Mesendoderm (in vitro differentiated cells): ENCODE measurements around the gene MALL.
"Not testable (repeated sequence)": the region's sequence is repeated elsewhere in the genome, so short reads cannot be mapped to it uniquely, and the experiment has no call there.

Experiments used
- DNase-seq: peaks from one replicate; pipeline ENCODE4 v3.0.0; 2013
- H2AK5ac ChIP-seq: 2 replicates; pipeline ENCODE4 v1.6.1; 2013; ENCODE audit warnings: low read length, inconsistent platforms
- H2BK120ac ChIP-seq: 2 replicates; pipeline ENCODE4 v1.6.1; 2013; ENCODE audit warnings: low read depth, mild to moderate bottlenecking, low read length, moderate library complexity, mixed read lengths
- H2BK15ac ChIP-seq: replicated peaks from 2 replicates; pipeline ENCODE4 v1.6.1; 2013; ENCODE audit warnings: low read depth, mild to moderate bottlenecking, moderate library complexity
- H2BK5ac ChIP-seq: 2 replicates; pipeline ENCODE4 v1.6.1; 2013; ENCODE audit warnings: low read length, inconsistent platforms
- H3K18ac ChIP-seq: 2 replicates; pipeline ENCODE4 v1.6.1; 2013; ENCODE audit warnings: mild to moderate bottlenecking, low read length, mixed read lengths
- H3K23ac ChIP-seq: one replicate; pipeline ENCODE4 v1.6.1; 2013; ENCODE audit warnings: low read length
- H3K27ac ChIP-seq: 2 replicates; pipeline ENCODE4 v1.5.1; 2013; ENCODE audit warnings: low read depth, mild to moderate bottlenecking, inconsistent platforms, low read length, moderate library complexity
- H3K27me3 ChIP-seq: 2 replicates; pipeline ENCODE4 v1.6.1; 2013; ENCODE audit warnings: low read length, control low read depth, mild to moderate bottlenecking, inconsistent platforms; ENCODE audit not compliant: insufficient read depth, poor library complexity
- H3K36me3 ChIP-seq: 2 replicates; pipeline ENCODE4 v1.6.1; 2013; ENCODE audit warnings: low read length, inconsistent platforms; ENCODE audit not compliant: control insufficient read depth, insufficient read depth
- H3K4ac ChIP-seq: one replicate; pipeline ENCODE4 v1.6.1; 2013; ENCODE audit warnings: low read depth, mild to moderate bottlenecking, low read length, moderate library complexity
- H3K4me1 ChIP-seq: 2 replicates; pipeline ENCODE4 v1.6.1; 2013; ENCODE audit warnings: low read depth, low read length, inconsistent platforms; ENCODE audit not compliant: control insufficient read depth
- H3K4me2 ChIP-seq: 2 replicates; pipeline ENCODE4 v1.6.1; 2013; ENCODE audit warnings: low read length
- H3K4me3 ChIP-seq: 2 replicates; pipeline ENCODE4 v1.5.1; 2013; ENCODE audit warnings: mild to moderate bottlenecking, low read length
- H3K56ac ChIP-seq: one replicate; pipeline ENCODE4 v1.6.1; 2013; ENCODE audit warnings: low read length
- H3K79me1 ChIP-seq: 2 replicates; pipeline ENCODE4 v1.6.1; 2013; ENCODE audit warnings: low read length, inconsistent platforms
- H3K79me2 ChIP-seq: 2 replicates; pipeline ENCODE4 v1.6.1; 2013; ENCODE audit warnings: mild to moderate bottlenecking, low read length; ENCODE audit not compliant: control insufficient read depth, insufficient read depth
- H3K9ac ChIP-seq: 2 replicates; pipeline ENCODE4 v1.6.1; 2013; ENCODE audit warnings: low read length, inconsistent platforms
- H4K5ac ChIP-seq: one replicate; pipeline ENCODE4 v1.6.1; 2013; ENCODE audit warnings: low read length
- H4K8ac ChIP-seq: one replicate; pipeline ENCODE4 v1.6.1; 2013; ENCODE audit warnings: low read depth, mild to moderate bottlenecking, control low read depth, low read length, moderate library complexity
- WGBS: extraction: QIAGEN DNeasy Blood & Tissue Kit; methylation state at CpG from one replicate; pipeline ENCODE4 v1.1.7; 2013; ENCODE audit warnings: low lambda C conversion rate, missing lambda C conversion rate; ENCODE audit not compliant: insufficient coverage; ENCODE audit errors: extremely low coverage; 5-methylcytosine and 5-hydroxymethylcytosine counted together

The MALL gene

GRCh38 chr2:110099038-110099425 lies 16.6 kb downstream of the MALL start:
- no peak overlapping the region for H4K8ac ChIP-seq
- H3K56ac ChIP-seq: no peak overlapping the region
- H3K27ac ChIP-seq: no peak overlapping the region
- no CpG with 5 or more reads among the region's 6 CpGs for WGBS
- no peak overlapping the region for H4K5ac ChIP-seq
- no peak overlapping the region for H2AK5ac ChIP-seq
- no peak overlapping the region for H3K9ac ChIP-seq
- H3K79me1 ChIP-seq: no peaks in the 10 kb centered on the region
- no peak overlapping the region for H2BK15ac ChIP-seq
- no peaks in the 10 kb centered on the region for H3K79me2 ChIP-seq
- H2BK5ac ChIP-seq: no peak overlapping the region
- no peaks in the 10 kb centered on the region for H3K4me1 ChIP-seq
- H3K27me3 ChIP-seq: no peaks in the 10 kb centered on the region
- DNase-seq: no peak
- H3K4ac ChIP-seq: no peak overlapping the region
- H3K4me3 ChIP-seq: no peak overlapping the region
- H3K4me2 ChIP-seq: no peak overlapping the region
- no peak overlapping the region for H3K18ac ChIP-seq
- H3K36me3 ChIP-seq: no peaks in the 10 kb centered on the region
- H2BK120ac ChIP-seq: no peak overlapping the region
- H3K23ac ChIP-seq: no peak overlapping the region

- Histone ChIP-seq H3K79me2 (no peaks in the 10 kb centered on the region), H2BK5ac (no peak overlapping the region), H3K9ac (no peak overlapping the region), H3K4me1 (no peaks in the 10 kb centered on the region), H4K5ac (no peak overlapping the region), H4K8ac (no peak overlapping the region), H3K4me3 (no peak overlapping the region), H3K4me2 (no peak overlapping the region), H3K18ac (no peak overlapping the region), H3K36me3 (no peaks in the 10 kb centered on the region), H2BK15ac (no peak overlapping the region), H3K23ac (no peak overlapping the region), H3K27me3 (no peaks in the 10 kb centered on the region), H2AK5ac (no peak overlapping the region), H3K79me1 (no peaks in the 10 kb centered on the region), H3K4ac (no peak overlapping the region), H2BK120ac (no peak overlapping the region), H3K27ac (no peak overlapping the region), H3K56ac (no peak overlapping the region)
- no peak for DNase-seq
- WGBS: no CpG with 5 or more reads among the region's 14 CpGs
Observed at GRCh38 chr2:110097506-110098220, 18.0 kb downstream of the MALL start.

- WGBS: no CpG with 5 or more reads among the region's 8 CpGs
- Histone ChIP-seq H3K9ac (no peak overlapping the region), H3K27me3 (no peaks in the 10 kb centered on the region), H4K5ac (no peak overlapping the region), H3K4me1 (no peaks in the 10 kb centered on the region), H3K18ac (no peak overlapping the region), H3K27ac (no peak overlapping the region), H3K36me3 (no peaks in the 10 kb centered on the region), H3K23ac (no peak overlapping the region), H3K79me1 (no peaks in the 10 kb centered on the region), H3K4me2 (no peak overlapping the region), H3K56ac (no peak overlapping the region), H4K8ac (no peak overlapping the region), H3K4ac (no peak overlapping the region), H3K79me2 (no peaks in the 10 kb centered on the region), H2BK120ac (no peak overlapping the region), H2AK5ac (no peak overlapping the region), H2BK15ac (no peak overlapping the region), H2BK5ac (no peak overlapping the region), H3K4me3 (no peak overlapping the region)
- no peak for DNase-seq
Observed at GRCh38 chr2:110095994-110096633, 19.5 kb downstream of the MALL start.

- H3K36me3 ChIP-seq, H3K27ac ChIP-seq, H3K18ac ChIP-seq, H3K23ac ChIP-seq, H3K4me1 ChIP-seq, H3K4ac ChIP-seq, H3K79me2 ChIP-seq, H3K4me2 ChIP-seq, H2BK15ac ChIP-seq, H4K8ac ChIP-seq, H4K5ac ChIP-seq, H3K79me1 ChIP-seq, DNase-seq, H3K9ac ChIP-seq, H3K27me3 ChIP-seq, H2BK5ac ChIP-seq, H3K56ac ChIP-seq, H2BK120ac ChIP-seq, H3K4me3 ChIP-seq, H2AK5ac ChIP-seq: not testable (repeated sequence)
- no CpG with 5 or more reads among the region's 6 CpGs for WGBS
Observed at GRCh38 chr2:110094884-110095534, 20.6 kb downstream of the MALL start.

- DNase-seq, H3K79me2 ChIP-seq, H4K5ac ChIP-seq, H3K4me2 ChIP-seq, H4K8ac ChIP-seq, H3K27ac ChIP-seq, H2BK15ac ChIP-seq, H3K4me1 ChIP-seq, H3K36me3 ChIP-seq, H3K23ac ChIP-seq, H3K27me3 ChIP-seq, H3K18ac ChIP-seq, H3K9ac ChIP-seq, H3K4me3 ChIP-seq, H3K79me1 ChIP-seq, H2BK120ac ChIP-seq, H3K56ac ChIP-seq, H2AK5ac ChIP-seq, H3K4ac ChIP-seq, H2BK5ac ChIP-seq: not testable (repeated sequence)
- no CpG with 5 or more reads among the region's 6 CpGs for WGBS
Observed at GRCh38 chr2:110093924-110094323, 21.7 kb downstream of the MALL start.
